ENCODE data around the gene WDR27.
A peak's percentile ranks its signal among the peaks of the same experiment; 100 is the strongest.
"Not testable (repeated sequence)": the region's sequence is repeated elsewhere in the genome, so short reads cannot be mapped to it uniquely, and the experiment has no call there.

The WDR27 gene

GRCh38 chr6:169660751-169661390, 41.0 kb downstream of the WDR27 start:
- DNase-seq: no peak

- DNase-seq: no peak
These were observed 41.8 kb downstream of the WDR27 start for GRCh38 chr6:169659820-169660610.

- no peak for DNase-seq
These were observed 44.6 kb downstream of the WDR27 start for GRCh38 chr6:169657284-169657610.

- DNase-seq: no peak
These were observed 45.1 kb downstream of the WDR27 start for GRCh38 chr6:169656546-169657283.

GRCh38 chr6:169654598-169655391, 47.0 kb downstream of the WDR27 start:
- DNase-seq: peak; percentile 77

GRCh38 chr6:169653691-169654090, 48.1 kb downstream of the WDR27 start:
- no peak for DNase-seq

GRCh38 chr6:169652896-169653295, 48.9 kb downstream of the WDR27 start:
- no peak for DNase-seq

- DNase-seq: no peak
These were observed 50.3 kb downstream of the WDR27 start for GRCh38 chr6:169651498-169651897.

- DNase-seq: no peak
These were observed 50.9 kb downstream of the WDR27 start for GRCh38 chr6:169650959-169651292.

GRCh38 chr6:169650241-169650958, 51.4 kb downstream of the WDR27 start:
- no peak for DNase-seq

GRCh38 chr6:169648617-169649016, 53.2 kb downstream of the WDR27 start:
- no peak for DNase-seq

GRCh38 chr6:169648092-169648491, 53.7 kb downstream of the WDR27 start:
- no peak for DNase-seq

- DNase-seq: no peak
These were observed 54.2 kb downstream of the WDR27 start for GRCh38 chr6:169647637-169648036.

GRCh38 chr6:169646906-169647567, 54.8 kb downstream of the WDR27 start:
- no peak for DNase-seq

- not testable (repeated sequence) for DNase-seq
These were observed 56.4 kb downstream of the WDR27 start for GRCh38 chr6:169645459-169645858.

GRCh38 chr6:169643521-169643920, 58.3 kb downstream of the WDR27 start:
- DNase-seq: no peak

GRCh38 chr6:169642455-169642854, 59.4 kb downstream of the WDR27 start:
- DNase-seq: no peak

- DNase-seq: no peak
These were observed 60.3 kb downstream of the WDR27 start for GRCh38 chr6:169641461-169642085.

GRCh38 chr6:169640983-169641382, 60.8 kb downstream of the WDR27 start:
- no peak for DNase-seq

- no peak for DNase-seq
These were observed 61.4 kb downstream of the WDR27 start for GRCh38 chr6:169640351-169640852.

- DNase-seq: no peak
These were observed 62.1 kb downstream of the WDR27 start for GRCh38 chr6:169639653-169640278.

Data from CD4-positive, alpha-beta T cell treated with Interleukin-6 for 4 hours (primary cell).